ENCODE results near the gene CEL. TPM values are rescaled to one million over a fixed set of nuclear protein-coding genes. Genes with fewer than 3 reads are reported as not detected.

The CEL gene
- total RNA-seq, 2 experiments from 2014 or later = 0.73 to 1.3 TPM

DNA sequence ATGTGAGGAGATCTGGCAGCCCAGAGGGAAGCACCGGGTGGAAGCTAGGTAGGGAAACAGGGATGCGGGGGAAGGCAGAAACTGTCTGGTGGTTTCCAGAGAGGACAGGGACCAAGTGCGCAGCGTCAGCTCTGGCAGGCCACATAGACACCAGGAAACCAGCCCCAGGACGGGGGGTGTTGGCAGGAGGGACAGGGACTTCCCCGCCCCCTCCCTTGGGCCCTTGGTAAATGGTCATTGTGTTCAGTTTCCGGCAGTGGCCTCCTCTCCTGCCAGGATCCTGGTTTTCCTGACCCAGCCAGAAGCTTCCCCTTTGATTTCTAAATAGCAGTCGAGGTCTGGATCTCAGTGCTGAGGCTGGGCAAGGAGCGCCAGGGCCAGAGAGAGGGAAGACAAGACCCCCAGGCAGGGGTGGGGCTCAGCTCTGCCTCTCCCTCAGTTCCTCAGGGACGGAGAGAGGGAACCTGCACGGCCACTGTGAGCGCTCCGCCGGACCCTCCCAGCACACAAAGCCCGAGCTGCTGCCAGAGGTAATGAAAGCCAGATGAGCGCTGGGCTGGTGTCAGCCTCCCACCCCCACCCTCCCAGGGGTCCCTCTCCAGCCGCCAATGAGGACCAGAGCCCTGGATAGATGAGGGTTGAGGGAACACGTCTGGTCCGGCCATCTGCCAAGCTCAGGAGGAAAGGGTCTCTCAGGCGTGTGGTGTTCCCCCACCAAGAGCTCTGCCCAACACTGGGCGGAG lies 57.5 kb downstream of the CEL start:
- ChIA-PET CTCF (interaction anchor here (0.8 to 27.5 kb wide), 4 partner anchors 10 to 28 kb away, joined by 3 to 300 read pairs (median 8); no protein-coding TSS in a partner anchor), POLR2A (interaction anchor here (2.0 to 2.1 kb wide), 2 partner anchors 25 to 89 kb away, joined by 5 to 8 read pairs; partner anchors contain the start of gene GTF3C5)

DNA sequence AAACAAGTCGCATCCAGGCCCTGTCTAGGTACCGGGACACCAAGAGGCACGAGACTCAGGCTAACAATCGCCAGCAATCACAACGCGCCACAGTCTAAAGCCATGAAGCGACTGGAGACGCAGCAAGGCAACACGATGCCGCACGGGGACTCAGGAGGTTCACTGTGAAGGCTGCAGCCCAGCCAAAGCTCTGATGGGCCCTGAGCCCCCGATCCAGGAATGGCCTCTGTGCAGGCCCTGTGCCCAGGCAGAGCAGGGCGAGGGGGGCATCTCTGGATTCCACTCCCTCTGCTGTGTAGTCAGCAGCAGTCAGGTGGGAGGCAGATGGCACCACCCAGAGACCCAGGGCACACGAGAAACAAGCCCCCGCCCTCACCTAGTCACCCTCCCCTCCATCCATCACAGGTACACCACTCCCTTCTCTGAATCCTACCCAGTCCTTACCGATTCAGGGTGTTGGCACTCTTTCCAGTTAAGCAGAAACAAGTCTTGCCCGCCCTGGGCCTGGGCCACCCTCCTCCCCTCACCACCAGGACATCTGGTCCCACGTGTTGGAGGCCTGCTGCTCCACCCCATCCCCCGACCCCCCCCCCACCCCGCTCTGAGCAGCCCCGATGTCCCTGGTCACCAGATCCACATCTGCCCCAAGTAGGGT lies 58.2 kb downstream of the CEL start:
- CTCF ChIA-PET = interaction anchor here (0.8 to 27.5 kb wide), 4 partner anchors 10 to 27 kb away, joined by 3 to 300 read pairs (median 8); no protein-coding TSS in a partner anchor
- POLR2A ChIA-PET = interaction anchor here (2.0 to 2.1 kb wide), 2 partner anchors 24 to 90 kb away, joined by 5 to 8 read pairs; partner anchors contain the start of gene GTF3C5

DNA sequence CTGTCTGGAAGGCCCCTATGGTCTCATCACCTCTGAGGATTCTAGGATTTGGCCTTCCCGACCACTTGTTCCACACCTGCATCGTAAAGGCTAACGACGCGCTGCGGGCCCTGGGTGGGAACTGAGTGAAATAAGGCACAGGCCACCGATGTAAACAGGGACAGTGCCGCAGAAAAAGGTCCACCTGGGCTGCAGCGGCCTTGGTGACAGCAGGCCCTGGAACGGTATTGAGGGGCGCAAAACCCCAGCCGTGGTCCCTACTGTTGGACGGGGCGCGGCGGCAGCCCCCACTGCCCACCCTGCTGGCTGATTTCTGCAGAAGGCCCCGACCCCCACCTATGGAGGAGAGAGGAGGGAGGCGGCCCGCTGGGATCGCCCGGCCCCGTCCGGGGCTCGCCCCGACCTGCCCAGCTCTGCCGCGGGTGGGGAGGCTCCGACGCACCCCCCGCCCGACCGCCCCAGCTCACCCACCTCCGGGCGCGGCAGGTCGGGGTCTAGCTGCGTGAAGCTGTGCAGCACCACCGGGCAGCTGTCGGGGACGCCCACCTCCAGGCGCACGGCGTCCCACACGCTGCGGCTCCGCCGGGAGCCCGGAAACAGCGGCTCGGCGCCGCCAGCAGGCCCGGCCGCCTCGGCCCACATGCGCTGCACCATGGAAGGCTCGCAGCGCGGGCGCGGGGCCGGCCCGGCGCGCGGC lies 58.9 kb downstream of the CEL start:
- ChIA-PET POLR2A (no interaction called here), CTCF (interaction anchor here (0.9 to 27.5 kb wide), 3 partner anchors 13 to 27 kb away, joined by 4 to 300 read pairs (median 13); no protein-coding TSS in a partner anchor)

Other genes with a start within 250 kb of the CEL start
- under 1 TPM in 1 of 2 experiments, not detected in 1; 0.11 TPM for gene AK8, start 183.7 kb upstream of the CEL start, total RNA-seq
- gene SPACA9, start 183.1 kb upstream of the CEL start, total RNA-seq = 1 to 10 TPM; 1.9 TPM
- 10 to 100 TPM; 28.9 to 29.7 TPM for gene TSC1, start 117.4 kb upstream of the CEL start, total RNA-seq
- gene GFI1B, start 83.3 kb upstream of the CEL start, total RNA-seq = not detected
- 10 to 100 TPM; 89.1 to 90.4 TPM for gene GTF3C5, start 31.0 kb upstream of the CEL start, total RNA-seq
- 10 to 100 TPM; 57.9 to 60.2 TPM for gene RALGDS, start 59.3 kb downstream of the CEL start, total RNA-seq
- 1 to 10 TPM; 2.5 to 3.1 TPM for gene GBGT1, start 101.9 kb downstream of the CEL start, total RNA-seq
- not detected for gene OBP2B, start 147.3 kb downstream of the CEL start, total RNA-seq
- not detected for gene ABO, start 213.2 kb downstream of the CEL start, total RNA-seq

Measured in activated CD8-positive, alpha-beta memory T cell treated with anti-CD3 and anti-CD28 coated beads for 36 hours (primary cell).